ENCODE measurements around the gene FAF1. TPM values are rescaled to one million over a fixed set of nuclear protein-coding genes. Genes with fewer than 3 reads are reported as not detected.

FAF1 gene
- total and polyA plus RNA-seq, 7 donors: 27.5 to 59.3 (median 53.9) TPM

- TF ChIP-seq CTCF (IDR thresholded peaks at IDR 0.05) (no peak), POLR2AphosphoS5 (IDR thresholded peaks at IDR 0.05) (no peak), EP300 (IDR thresholded peaks at IDR 0.05) (no peak), POLR2A (IDR thresholded peaks at IDR 0.05) (no peak)
- no peaks in the 10 kb centered on the region for H3K36me3 ChIP-seq
- 94 to 100% methylated on average over 1 of the region's 1 CpG for WGBS, 2 donors
- intact Hi-C loops (cut with DNase I): no loop called here
- H3K27me3 ChIP-seq: no peaks in the 10 kb centered on the region
- DNase-seq: no peak
- no peak overlapping the region for H3K4me3 ChIP-seq
- H3K27ac ChIP-seq: no peak overlapping the region
- H3K9me3 ChIP-seq: peaks cover 0 to 2% (median 0%) of the 10 kb centered on the region in 4 donors
- no peaks in the 10 kb centered on the region for H3K4me1 ChIP-seq
Measured at GRCh38 chr1:50526431-50526830, 433.6 kb downstream of the FAF1 start.

- no peak for TF ChIP-seq POLR2AphosphoS5 (IDR thresholded peaks at IDR 0.05)
- H3K9me3 ChIP-seq: peaks cover 0 to 2% (median 0%) of the 10 kb centered on the region in 4 donors
- H3K4me1 ChIP-seq: no peaks in the 10 kb centered on the region
- H3K36me3 ChIP-seq: peaks cover 0 to 12% (median 0%) of the 10 kb centered on the region in 4 donors
- DNase-seq: no peak
- intact Hi-C loops (cut with DNase I): no loop called here
- no peaks in the 10 kb centered on the region for H3K27me3 ChIP-seq
- no peak overlapping the region for H3K4me3 ChIP-seq
- WGBS, 2 donors: 97% methylated on average over 3 of the region's 3 CpGs
- no peak overlapping the region for H3K27ac ChIP-seq
Measured at GRCh38 chr1:50523548-50523947, 436.5 kb downstream of the FAF1 start.

GRCh38 chr1:50522691-50523342 is 437.2 kb downstream of the FAF1 start:
- Histone ChIP-seq H3K27me3 (no peaks in the 10 kb centered on the region), H3K36me3 (peaks cover 0 to 12% (median 0%) of the 10 kb centered on the region in 4 donors), H3K27ac (no peak overlapping the region), H3K4me1 (no peaks in the 10 kb centered on the region), H3K9me3 (peaks cover 0 to 2% (median 0%) of the 10 kb centered on the region in 4 donors), H3K4me3 (no peak overlapping the region)
- intact Hi-C loops (cut with DNase I): no loop called here
- 99 to 100% methylated on average over 1 of the region's 1 CpG for WGBS, 2 donors
- DNase-seq: no peak
- TF ChIP-seq CTCF (IDR thresholded peaks at IDR 0.05): no peak
- no peak for TF ChIP-seq POLR2A (IDR thresholded peaks at IDR 0.05)
- no peak for TF ChIP-seq POLR2AphosphoS5 (IDR thresholded peaks at IDR 0.05)
- TF ChIP-seq EP300 (IDR thresholded peaks at IDR 0.05): no peak

- no peaks in the 10 kb centered on the region for H3K27me3 ChIP-seq
- TF ChIP-seq CTCF (IDR thresholded peaks at IDR 0.05): no peak
- TF ChIP-seq EP300 (IDR thresholded peaks at IDR 0.05): no peak
- TF ChIP-seq POLR2AphosphoS5 (IDR thresholded peaks at IDR 0.05): no peak
- TF ChIP-seq POLR2A (IDR thresholded peaks at IDR 0.05): no peak
- no peak for DNase-seq
- H3K9me3 ChIP-seq: peaks cover 0 to 2% (median 0%) of the 10 kb centered on the region in 4 donors
- H3K4me3 ChIP-seq: no peak overlapping the region
- no peak overlapping the region for H3K27ac ChIP-seq
- 85 to 90% methylated on average over 4 of the region's 4 CpGs for WGBS, 2 donors
- peaks cover 0 to 12% (median 0%) of the 10 kb centered on the region in 4 donors for H3K36me3 ChIP-seq
- intact Hi-C loops (cut with DNase I): no loop called here
- no peaks in the 10 kb centered on the region for H3K4me1 ChIP-seq
Measured at GRCh38 chr1:50521703-50522102, 438.4 kb downstream of the FAF1 start.

GRCh38 chr1:50517488-50517887 is 442.6 kb downstream of the FAF1 start:
- TF ChIP-seq CTCF (IDR thresholded peaks at IDR 0.05) (no peak), POLR2A (IDR thresholded peaks at IDR 0.05) (no peak), EP300 (IDR thresholded peaks at IDR 0.05) (no peak), POLR2AphosphoS5 (IDR thresholded peaks at IDR 0.05) (no peak)
- no peak for DNase-seq

More at GRCh38 chr1:50517488-50517887, 442.6 kb downstream of the FAF1 start:
- H3K27me3 ChIP-seq: no peaks in the 10 kb centered on the region
- peaks cover 0 to 24% (median 1%) of the 10 kb centered on the region in 4 donors for H3K36me3 ChIP-seq
- no peak overlapping the region for H3K4me3 ChIP-seq
- no peaks in the 10 kb centered on the region for H3K4me1 ChIP-seq
- no peaks in the 10 kb centered on the region for H3K9me3 ChIP-seq
- intact Hi-C loops (cut with DNase I): no loop called here
- no peak overlapping the region for H3K27ac ChIP-seq
